Tongue (tissue), 2 donors: Measurements from ENCODE around the gene DDAH2. TPM values are rescaled to one million over a fixed set of nuclear protein-coding genes. Genes with fewer than 3 reads are reported as not detected.
A peak's percentile ranks its signal among the peaks of the same experiment; 100 is the strongest.

ENCODE experiments used
- DNase-seq: peaks from one replicate; pipeline ENCODE4 v3.0.0-alpha.2; 2015
- total RNA-seq: library from RNA; depleted of rRNA; stranded (reverse); fragments of >200 nt; gene quantifications from one replicate; pipeline ENCODE4 v1.2.3, GENCODE V29; 2014

DDAH2 gene
- total RNA-seq, 1 donor from 2014 or later, result 114 TPM

GRCh38 chr6:31732029-31732428 is 2.9 kb upstream of the DDAH2 start:
- DNase-seq, result no peak

- no peak for DNase-seq
These were observed 1.6 kb upstream of the DDAH2 start for GRCh38 chr6:31730631-31731086.

- DNase-seq, result peak; percentile 98
These were observed 1.0 kb upstream of the DDAH2 start for GRCh38 chr6:31729979-31730630.

- DNase-seq, result peak; percentile 97
These were observed 448 bp upstream of the DDAH2 start for GRCh38 chr6:31729515-31729978.

GRCh38 chr6:31727717-31728671 is 1.1 kb downstream of the DDAH2 start:
- DNase-seq, result no peak

DNA sequence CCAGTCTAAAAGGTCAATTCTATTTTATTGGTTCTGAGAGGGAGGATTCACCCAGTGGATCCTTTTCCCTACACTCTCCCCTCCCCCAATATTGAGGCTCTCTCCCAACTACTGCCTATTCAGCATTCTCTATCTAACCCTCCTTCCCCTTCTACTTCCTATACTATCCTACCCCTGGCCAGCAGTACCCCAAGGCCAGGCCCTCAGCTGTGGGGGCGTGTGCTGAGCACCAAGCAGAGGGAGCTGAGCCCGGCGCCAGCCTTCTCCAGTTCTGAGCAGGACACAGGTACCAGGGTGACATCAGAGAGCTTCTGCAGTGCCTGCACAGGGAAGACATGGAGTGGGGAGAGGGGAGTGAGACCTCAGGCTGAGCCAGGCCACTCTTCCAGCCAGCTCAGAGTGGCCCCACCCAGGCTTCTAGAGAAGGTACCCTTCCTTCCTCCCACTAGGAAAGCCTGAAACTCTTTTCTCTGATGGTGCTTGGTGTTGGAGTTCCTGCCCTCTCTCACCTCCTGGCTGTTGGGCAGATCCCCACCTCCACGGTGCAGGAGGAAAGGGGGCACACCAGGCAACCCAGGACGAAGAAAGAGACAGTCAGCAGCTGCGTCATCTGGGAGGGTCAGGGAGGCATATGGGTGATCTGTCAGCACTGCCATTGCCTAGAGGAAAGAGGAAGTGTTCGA is 1.9 kb downstream of the DDAH2 start:
- DNase-seq, result no peak

GRCh38 chr6:31725502-31726350 is 3.4 kb downstream of the DDAH2 start:
- DNase-seq, result no peak

- DNase-seq, result no peak
These were observed 5.0 kb downstream of the DDAH2 start for GRCh38 chr6:31723980-31724691.

DNA sequence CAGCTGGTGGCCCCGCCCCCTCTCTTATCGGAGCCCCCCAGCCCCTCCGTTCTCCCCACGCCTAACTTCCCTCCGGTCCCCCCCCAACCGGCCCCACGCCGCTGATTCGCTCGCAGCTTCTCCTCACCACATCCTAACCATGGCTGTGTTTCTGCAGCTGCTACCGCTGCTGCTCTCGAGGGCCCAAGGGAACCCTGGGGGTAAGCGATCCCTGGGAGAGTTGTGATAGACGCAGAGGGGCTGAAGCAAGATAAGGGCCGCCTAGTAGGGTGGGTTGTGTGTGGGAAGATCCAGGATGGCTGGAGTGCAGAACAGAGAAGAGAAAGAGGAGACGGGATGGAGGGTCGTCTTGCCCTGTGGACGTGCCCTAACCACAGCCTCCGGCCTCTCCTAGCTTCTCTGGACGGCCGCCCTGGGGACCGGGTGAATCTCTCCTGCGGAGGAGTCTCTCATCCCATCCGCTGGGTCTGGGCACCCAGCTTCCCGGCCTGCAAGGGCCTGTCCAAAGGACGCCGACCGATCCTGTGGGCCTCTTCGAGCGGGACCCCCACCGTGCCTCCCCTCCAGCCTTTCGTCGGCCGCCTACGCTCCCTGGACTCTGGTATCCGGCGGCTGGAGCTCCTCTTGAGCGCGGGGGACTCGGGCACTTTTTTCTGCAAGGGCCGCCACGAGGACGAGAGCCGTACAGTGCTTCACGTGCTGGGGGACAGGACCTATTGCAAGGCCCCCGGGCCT is 5.7 kb downstream of the DDAH2 start, which contains the start of gene MPIG6B:
TSS of gene MPIG6B (plus strand) at position 129 of the 735 bp plus-strand sequence. CDS start at position 140, 11 bp downstream.
- no peak for DNase-seq

DNA sequence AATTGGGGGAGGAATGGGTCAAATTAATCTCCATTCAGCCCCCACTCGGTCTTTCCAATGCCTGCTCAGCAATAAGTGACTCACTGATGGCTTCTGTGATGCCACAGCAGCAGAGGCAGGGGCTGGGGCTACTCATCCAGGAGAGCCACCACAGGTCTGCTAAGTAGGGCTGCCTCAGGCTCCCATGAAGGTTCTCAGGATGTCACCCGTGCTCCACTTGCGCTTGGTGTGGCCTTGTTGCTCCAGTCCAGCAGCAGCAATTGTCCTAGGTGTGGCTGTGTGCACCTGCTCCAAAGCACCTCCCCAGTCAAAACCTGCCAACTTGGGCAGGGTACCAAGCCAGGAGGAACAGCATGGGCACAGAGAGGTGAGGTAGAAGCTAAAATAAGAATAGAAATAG is 6.9 kb downstream of the DDAH2 start:
- no peak for DNase-seq

GRCh38 chr6:31721351-31722020 is 7.6 kb downstream of the DDAH2 start, which contains the start of gene LY6G6C:
LY6G6C (minus strand) TSS chr6:31721746; CDS start chr6:31721679, 67 bp downstream.
- no peak for DNase-seq

GRCh38 chr6:31720196-31720770 is 8.8 kb downstream of the DDAH2 start:
- no peak for DNase-seq

- DNase-seq, result no peak
These were observed 10.1 kb downstream of the DDAH2 start for GRCh38 chr6:31719001-31719400.

- DNase-seq, result peak; percentile 61
These were observed 10.8 kb downstream of the DDAH2 start for GRCh38 chr6:31718265-31718664.

- no peak for DNase-seq
These were observed 11.4 kb downstream of the DDAH2 start for GRCh38 chr6:31717499-31718222.

- peak; percentile 83 for DNase-seq
These were observed 13.8 kb downstream of the DDAH2 start, which contains the start of gene LY6G6D for GRCh38 chr6:31715022-31715958. LY6G6D (plus strand) TSS chr6:31715348; CDS start chr6:31715356, 8 bp downstream.
